Keratinocyte (primary cell): ENCODE measurements around the gene HEYL. TPM values are rescaled to one million over a fixed set of nuclear protein-coding genes. Genes with fewer than 3 reads are reported as not detected.

Experiments
- DNase-seq: peaks from one replicate; pipeline ENCODE4 v3.0.0-alpha.2; 2011; ENCODE audit warnings: low read depth, missing footprints, low spot score
- FAIRE-seq: peaks from 2 replicates; lab custom pipeline; 2011; peaks lifted over from hg19 to GRCh38; lab: Jason Lieb, UNC
- H2AFZ ChIP-seq: 2 replicates; pipeline ENCODE4 v1.6.0; 2012; ENCODE audit warnings: low read length, control low read depth, inconsistent platforms; ENCODE audit not compliant: control insufficient read depth
- H3K27ac ChIP-seq: 2 replicates; pipeline ENCODE4 v1.5.1; 2011; ENCODE audit warnings: low read length; ENCODE audit not compliant: control insufficient read depth, insufficient read depth
- H3K27me3 ChIP-seq: 3 replicates; pipeline ENCODE4 v1.6.0; 2011; ENCODE audit warnings: low read length; ENCODE audit not compliant: control insufficient read depth, insufficient read depth; ENCODE audit errors: extremely low read depth
- H3K36me3 ChIP-seq, 2 experiments: 2 replicates in 1 of 2; 3 replicates in 1 of 2; pipeline ENCODE4 v1.5.1; 2011; ENCODE audit warnings: low read length in 2 of 2, mild to moderate bottlenecking in 1 of 2; ENCODE audit not compliant: control insufficient read depth in 2 of 2, insufficient read depth in 2 of 2; ENCODE audit errors: extremely low read depth in 1 of 2
- H3K4me1 ChIP-seq: 3 replicates; pipeline ENCODE4 v1.5.1; 2011; ENCODE audit warnings: low read length; ENCODE audit not compliant: control insufficient read depth, insufficient read depth; ENCODE audit errors: extremely low read depth
- H3K4me2 ChIP-seq: 3 replicates; pipeline ENCODE4 v1.6.0; 2011; ENCODE audit warnings: low read depth, low read length; ENCODE audit not compliant: control insufficient read depth, insufficient read depth; ENCODE audit errors: extremely low read depth
- H3K4me3 ChIP-seq, 3 experiments: fragments of 200-600 bp in 1 of 3; sonication (generic) in 1 of 3; 2 replicates in 2 of 3; 3 replicates in 1 of 3; pipeline ENCODE4 v1.5.1; 2011 to 2016; ENCODE audit warnings: low read length in 3 of 3, mild to moderate bottlenecking in 3 of 3, control low read depth in 2 of 3, inconsistent platforms in 1 of 3, low read depth in 1 of 3, mixed read lengths in 1 of 3, mixed run types in 1 of 3, moderate library complexity in 1 of 3; ENCODE audit not compliant: control insufficient read depth in 2 of 3, insufficient read depth in 2 of 3; ENCODE audit errors: extremely low read depth in 1 of 3
- H3K79me2 ChIP-seq: 2 replicates; pipeline ENCODE4 v1.6.0; 2012; ENCODE audit warnings: low read length; ENCODE audit not compliant: control insufficient read depth, insufficient read depth
- H3K9ac ChIP-seq: 3 replicates; pipeline ENCODE4 v1.6.0; 2011; ENCODE audit warnings: low read length; ENCODE audit not compliant: control insufficient read depth, insufficient read depth; ENCODE audit errors: extremely low read depth
- H3K9me1 ChIP-seq: 3 replicates; pipeline ENCODE4 v1.6.0; 2011; ENCODE audit warnings: low read length; ENCODE audit not compliant: control insufficient read depth, insufficient read depth; ENCODE audit errors: extremely low read depth
- H3K9me3 ChIP-seq: 2 replicates; pipeline ENCODE4 v1.5.1; 2012; ENCODE audit warnings: low read depth, low read length; ENCODE audit not compliant: control insufficient read depth
- H4K20me1 ChIP-seq: 3 replicates; pipeline ENCODE4 v1.6.0; 2011; ENCODE audit warnings: low read length; ENCODE audit not compliant: control insufficient read depth, insufficient read depth; ENCODE audit errors: extremely low read depth
- EZH2 ChIP-seq: IDR thresholded peaks from one replicate; pipeline ENCODE4 v1.6.1; 2012; ENCODE audit warnings: inconsistent platforms, mild to moderate bottlenecking, low read length, moderate library complexity
- dilution Hi-C: fragments of 300-500 bp; cut with MboI; formaldehyde crosslinking; loops from one replicate; pipeline ENCODE4 v1.7.0; 2020; ENCODE audit warnings: low sequenced_read_pairs; ENCODE audit not compliant: extremely low pct_ligation_motif_present
- polyA plus RNA-seq, 5 experiments: library from polyadenylated mRNA; depleted of rRNA in 3 of 5; stranded (reverse) in 3 of 5; stranded (forward) in 1 of 5; unstranded in 1 of 5; fragments of >200 nt; gene quantifications; 1 replicate in 1 of 5; 2 replicates in 3 of 5; 3 replicates in 1 of 5; pipeline versions ENCODE4 v1.2.1 to v1.2.3, GENCODE V29; 2011 to 2012; ENCODE audit warnings: missing spikeins in 2 of 5, low read depth in 1 of 5, low replicate concordance in 1 of 5
- TF ChIP-seq, protein P1 (sequence below), 3 experiments: IDR thresholded peaks in 1 of 3; conservative IDR thresholded peaks in 1 of 3; optimal IDR thresholded peaks in 1 of 3; 2 replicates in 2 of 3; 3 replicates in 1 of 3; pipeline versions ENCODE3 to v1.5.1; 2011; ENCODE audit warnings: low read length in 3 of 3, mild to moderate bottlenecking in 3 of 3, moderate library complexity in 2 of 3, control low read depth in 1 of 3, inconsistent platforms in 1 of 3; ENCODE audit not compliant: insufficient read depth in 2 of 3; ENCODE audit errors: extremely low read depth in 1 of 3

The HEYL gene
- polyA plus RNA-seq, 1 donor (not counting 4 experiments of a cell fraction or from before 2014, with no cell fraction given) = not detected

DNA sequence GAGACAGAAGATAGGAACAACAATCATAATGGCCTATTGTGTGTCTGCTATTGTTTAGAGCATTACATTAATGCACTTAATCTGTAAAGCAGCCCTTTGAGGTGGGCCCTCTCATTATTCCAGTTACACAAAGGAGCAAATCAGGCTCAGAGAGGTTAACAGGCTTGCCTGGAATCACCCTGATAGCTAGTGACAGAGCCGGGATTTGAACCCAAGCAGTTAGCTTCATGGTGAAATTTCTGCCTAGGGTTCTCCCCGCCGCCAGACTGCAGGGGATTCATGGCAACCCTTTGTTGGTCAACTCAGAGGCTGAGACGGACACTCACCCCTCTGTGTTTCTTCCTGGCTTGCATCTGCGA, 7.1 kb downstream of the HEYL start:
- Histone ChIP-seq H3K9ac (no peak overlapping the region), H3K4me2 (no peak overlapping the region), H4K20me1 (no peaks in the 10 kb centered on the region), H3K79me2 (no peaks in the 10 kb centered on the region), H2AFZ (no peak overlapping the region), H3K27ac (no peak overlapping the region), H3K27me3 (peaks cover 50% of the 10 kb centered on the region), H3K9me3 (no peaks in the 10 kb centered on the region), H3K4me1 (no peaks in the 10 kb centered on the region), H3K4me3 (no peak overlapping the region), H3K9me1 (no peaks in the 10 kb centered on the region), H3K36me3 (no peaks in the 10 kb centered on the region)
- TF ChIP-seq, protein P1, sequence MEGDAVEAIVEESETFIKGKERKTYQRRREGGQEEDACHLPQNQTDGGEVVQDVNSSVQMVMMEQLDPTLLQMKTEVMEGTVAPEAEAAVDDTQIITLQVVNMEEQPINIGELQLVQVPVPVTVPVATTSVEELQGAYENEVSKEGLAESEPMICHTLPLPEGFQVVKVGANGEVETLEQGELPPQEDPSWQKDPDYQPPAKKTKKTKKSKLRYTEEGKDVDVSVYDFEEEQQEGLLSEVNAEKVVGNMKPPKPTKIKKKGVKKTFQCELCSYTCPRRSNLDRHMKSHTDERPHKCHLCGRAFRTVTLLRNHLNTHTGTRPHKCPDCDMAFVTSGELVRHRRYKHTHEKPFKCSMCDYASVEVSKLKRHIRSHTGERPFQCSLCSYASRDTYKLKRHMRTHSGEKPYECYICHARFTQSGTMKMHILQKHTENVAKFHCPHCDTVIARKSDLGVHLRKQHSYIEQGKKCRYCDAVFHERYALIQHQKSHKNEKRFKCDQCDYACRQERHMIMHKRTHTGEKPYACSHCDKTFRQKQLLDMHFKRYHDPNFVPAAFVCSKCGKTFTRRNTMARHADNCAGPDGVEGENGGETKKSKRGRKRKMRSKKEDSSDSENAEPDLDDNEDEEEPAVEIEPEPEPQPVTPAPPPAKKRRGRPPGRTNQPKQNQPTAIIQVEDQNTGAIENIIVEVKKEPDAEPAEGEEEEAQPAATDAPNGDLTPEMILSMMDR (optimal IDR thresholded peaks at IDR 0.05 in 1 of 3, IDR thresholded peaks at IDR 0.05 in 1 of 3, conservative IDR thresholded peaks at IDR 0.05 in 1 of 3; ENCODE audit: extremely low read depth in 1 of 3, insufficient read depth in 2 of 3, low read length in 3 of 3) = no peak
- TF ChIP-seq EZH2 = no peak
- no peak for DNase-seq
- dilution Hi-C loops = no loop called here
- no peak for FAIRE-seq

DNA sequence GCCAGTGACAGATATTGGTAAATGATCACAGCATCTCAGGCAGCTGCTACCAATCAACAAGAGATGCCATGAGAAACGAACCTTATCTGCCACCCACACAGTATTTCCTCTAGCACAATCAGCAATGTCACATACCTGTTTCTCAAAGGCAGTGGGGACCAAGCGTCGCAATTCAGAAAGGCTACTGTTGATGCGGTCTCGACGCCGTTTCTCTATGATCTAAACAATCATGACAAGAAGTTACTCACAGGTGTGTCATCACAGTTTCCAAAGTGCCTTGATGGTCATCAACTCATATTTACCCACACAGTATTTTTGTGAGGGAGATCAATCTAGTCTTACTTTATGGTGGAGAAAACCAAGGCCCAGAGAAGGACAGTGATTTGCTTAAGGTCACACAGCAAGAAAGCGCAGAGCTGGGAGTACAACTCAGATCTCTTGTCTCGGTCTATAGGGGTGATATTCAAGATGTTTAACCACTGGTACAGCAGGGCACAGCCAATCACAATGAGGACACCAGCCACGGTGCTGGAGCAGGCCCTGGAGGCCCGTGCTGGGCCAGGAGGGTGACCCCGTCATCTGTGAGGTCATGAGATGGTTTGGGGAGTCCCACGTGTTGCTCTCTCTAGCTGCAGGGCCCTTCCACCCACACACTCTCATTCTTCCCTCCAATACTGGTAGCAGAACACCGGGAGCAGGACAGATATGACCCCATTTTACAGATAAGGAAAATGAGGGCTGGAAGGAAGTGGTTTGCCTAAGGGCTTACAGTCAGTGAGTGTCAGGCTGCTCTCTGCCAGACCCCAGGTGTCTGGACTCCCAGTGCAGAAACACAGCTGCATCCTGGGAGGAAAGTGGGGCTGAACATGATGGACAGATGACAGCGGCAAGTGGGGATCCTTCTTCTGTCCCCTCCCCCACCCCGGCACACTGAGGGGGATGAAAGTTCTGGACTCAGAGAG, 7.8 kb downstream of the HEYL start:
- no peak overlapping the region for H3K27ac ChIP-seq
- no peak overlapping the region for H2AFZ ChIP-seq
- dilution Hi-C loops = no loop called here
- no peak for DNase-seq
- H4K20me1 ChIP-seq = no peaks in the 10 kb centered on the region
- no peaks in the 10 kb centered on the region for H3K9me1 ChIP-seq
- H3K79me2 ChIP-seq = no peaks in the 10 kb centered on the region
- H3K9me3 ChIP-seq = no peaks in the 10 kb centered on the region
- H3K4me1 ChIP-seq = no peaks in the 10 kb centered on the region
- no peaks in the 10 kb centered on the region for H3K36me3 ChIP-seq
- H3K4me3 ChIP-seq = no peak overlapping the region
- no peak overlapping the region for H3K9ac ChIP-seq
- TF ChIP-seq, protein P1 (optimal IDR thresholded peaks at IDR 0.05 in 1 of 3, IDR thresholded peaks at IDR 0.05 in 1 of 3, conservative IDR thresholded peaks at IDR 0.05 in 1 of 3; ENCODE audit: extremely low read depth in 1 of 3, insufficient read depth in 2 of 3, low read length in 3 of 3) = no peak
- no peak for TF ChIP-seq EZH2
- no peak for FAIRE-seq
- H3K27me3 ChIP-seq = peaks cover 55% of the 10 kb centered on the region
- no peak overlapping the region for H3K4me2 ChIP-seq
